HG02970 (cell line): ENCODE data around the gene BCHE.
"Not testable (repeated sequence)": the region's sequence is repeated elsewhere in the genome, so short reads cannot be mapped to it uniquely, and the experiment has no call there.

Experiments
- ATAC-seq: cut with Tn5 transposase; IDR thresholded peaks from one replicate; pipeline ENCODE4 v1.9.1; 2021; ENCODE audit warnings: mild to moderate bottlenecking, moderate library complexity, moderate number of reproducible peaks; ENCODE audit not compliant: unreplicated experiment, low FRiP score

The BCHE gene

DNA sequence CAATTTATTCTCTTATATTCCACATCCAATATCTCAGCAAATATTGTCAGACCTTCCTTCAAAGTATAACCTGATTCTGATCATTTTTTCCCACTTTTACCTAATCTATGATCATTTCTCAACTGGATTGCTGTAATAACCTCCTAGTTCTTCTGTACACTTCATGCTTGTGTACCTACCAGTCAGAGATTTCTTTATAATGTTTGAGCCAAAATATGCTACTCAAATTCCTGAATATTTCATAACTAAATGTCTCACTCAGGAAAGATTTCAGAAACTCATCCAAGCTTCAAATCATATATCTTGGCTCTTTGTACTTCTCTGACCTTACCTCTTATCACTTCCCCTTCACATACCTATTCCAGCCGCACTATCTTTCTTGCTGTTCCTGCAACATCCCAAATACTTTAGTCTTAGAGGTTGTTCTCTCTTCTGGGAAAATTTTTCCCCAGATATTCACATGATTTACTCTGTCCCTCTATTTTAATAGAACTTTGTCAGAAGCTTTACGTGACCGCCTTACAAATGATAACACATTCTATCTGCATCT is 20.0 kb downstream of the BCHE start:
- ATAC-seq: no peak

DNA sequence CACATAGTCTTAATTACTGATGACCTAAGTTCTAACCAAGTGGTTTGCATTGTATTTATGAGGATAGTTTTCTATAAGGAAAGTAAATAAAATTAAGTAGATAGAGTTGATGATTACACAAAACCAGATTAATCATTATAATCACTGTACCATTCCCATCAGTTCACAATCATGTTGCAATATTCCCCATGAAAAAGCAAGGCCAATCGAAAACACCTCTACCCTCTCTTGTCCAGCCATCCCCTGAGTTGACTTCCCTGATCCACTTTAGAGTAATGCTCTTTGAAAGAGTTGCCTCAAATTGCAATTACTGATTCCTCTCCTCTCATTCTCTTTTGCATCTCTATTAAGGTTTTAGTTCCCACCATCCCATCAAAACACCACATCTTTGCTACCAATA is 21.0 kb downstream of the BCHE start:
- ATAC-seq: no peak

DNA sequence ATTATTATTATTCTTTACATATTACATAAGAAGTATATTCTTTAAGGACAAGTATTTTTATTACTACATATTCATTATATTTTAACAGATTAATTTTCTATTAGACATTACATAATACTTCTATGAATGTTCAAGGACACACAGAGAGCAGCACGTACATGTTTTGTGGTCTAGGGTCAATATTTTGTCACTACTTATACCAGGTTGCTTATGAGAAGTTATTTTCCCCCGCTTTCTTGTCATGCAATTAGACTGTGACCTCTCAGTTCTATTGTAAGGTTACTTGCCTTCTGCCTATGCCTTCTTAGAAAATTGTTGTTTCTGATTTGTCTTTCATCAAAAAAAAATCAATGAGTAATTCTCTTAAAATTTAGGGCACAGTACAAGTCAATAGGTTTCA is 21.5 kb downstream of the BCHE start:
- ATAC-seq: no peak

- ATAC-seq: no peak
Measured at GRCh38 chr3:165814380-165814779, 22.8 kb downstream of the BCHE start.

DNA sequence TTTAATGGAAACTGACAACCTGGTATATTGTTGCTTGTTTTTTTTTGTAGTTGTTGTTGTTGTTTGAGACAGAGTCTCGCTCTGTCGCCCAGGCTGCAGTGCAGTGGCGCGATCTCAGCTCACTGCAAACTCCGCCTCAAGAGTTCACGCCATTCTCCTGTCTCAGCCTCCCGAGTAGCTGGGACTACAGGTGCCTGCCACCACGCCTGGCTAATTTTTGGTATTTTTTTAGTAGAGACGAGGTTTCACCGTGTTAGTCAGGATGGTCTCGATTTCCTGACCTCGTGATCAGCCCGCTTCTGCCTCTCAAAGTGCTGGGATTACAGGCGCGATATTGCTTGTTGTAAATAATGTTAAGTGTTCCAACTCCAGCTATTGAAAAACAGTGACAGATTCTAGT is 29.3 kb downstream of the BCHE start:
- ATAC-seq: not testable (repeated sequence)

GRCh38 chr3:165805946-165806561 is 31.2 kb downstream of the BCHE start:
- peak; percentile 64 for ATAC-seq

DNA sequence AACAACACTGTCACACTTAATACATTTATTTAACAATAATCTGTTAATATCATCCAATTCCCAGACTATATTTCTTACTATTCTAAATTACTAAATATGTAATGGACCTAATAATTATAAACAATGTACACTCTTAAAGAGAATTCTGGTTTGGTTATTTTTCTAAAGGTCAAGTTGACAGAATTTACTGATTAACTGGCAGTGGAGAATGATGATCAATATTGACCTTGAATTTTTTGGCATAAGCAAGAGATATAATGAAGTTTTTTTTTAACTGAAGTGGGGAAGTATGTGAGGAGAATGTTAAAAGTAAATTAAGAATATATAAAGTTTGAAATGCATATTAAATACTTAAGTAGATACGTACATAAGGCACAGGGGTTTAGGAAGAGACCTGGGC is 33.8 kb downstream of the BCHE start:
- ATAC-seq: no peak

GRCh38 chr3:165800970-165801369 is 36.3 kb downstream of the BCHE start:
- ATAC-seq: no peak

DNA sequence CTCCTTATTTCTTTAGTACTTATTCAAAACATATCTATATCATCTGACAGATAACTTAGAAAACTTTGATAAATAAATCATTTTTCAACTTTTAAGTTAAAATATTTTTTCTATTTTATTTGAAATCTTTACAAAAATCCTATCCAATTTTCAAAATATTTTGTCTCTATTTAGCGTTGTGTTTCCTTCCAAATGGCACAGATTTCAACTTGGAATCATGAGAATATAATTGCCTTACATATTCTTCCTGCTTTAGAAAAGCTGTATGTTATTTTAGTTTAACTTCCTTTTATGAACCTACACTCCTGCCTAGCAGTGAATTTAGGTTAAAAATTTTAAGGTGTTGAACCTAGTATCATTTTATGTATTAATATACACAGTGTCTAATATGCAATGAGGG is 38.2 kb downstream of the BCHE start:
- no peak for ATAC-seq

GRCh38 chr3:165797551-165797950 is 39.7 kb downstream of the BCHE start:
- ATAC-seq: no peak

GRCh38 chr3:165796701-165797100 is 40.5 kb downstream of the BCHE start:
- ATAC-seq: no peak

- ATAC-seq: no peak
Measured at GRCh38 chr3:165788531-165788930, 48.7 kb downstream of the BCHE start.

DNA sequence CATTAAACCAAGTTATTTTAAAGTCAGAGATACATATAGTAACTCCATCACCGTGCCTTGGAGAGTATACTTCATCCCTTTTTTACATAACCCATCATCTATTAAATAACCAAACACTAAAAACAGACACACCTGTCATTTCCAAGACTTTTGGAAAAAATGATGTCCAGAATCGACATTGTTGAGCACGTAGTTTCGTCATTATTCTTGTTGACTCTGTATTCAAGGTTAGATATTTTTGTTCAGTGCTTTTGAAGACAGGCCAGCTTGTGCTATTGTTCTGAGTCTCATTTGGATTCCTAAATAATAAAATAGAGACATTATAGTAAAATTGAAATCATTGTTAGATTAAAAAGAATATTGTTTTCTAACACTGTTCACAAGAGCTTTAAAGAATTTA is 51.2 kb downstream of the BCHE start:
- ATAC-seq: no peak

DNA sequence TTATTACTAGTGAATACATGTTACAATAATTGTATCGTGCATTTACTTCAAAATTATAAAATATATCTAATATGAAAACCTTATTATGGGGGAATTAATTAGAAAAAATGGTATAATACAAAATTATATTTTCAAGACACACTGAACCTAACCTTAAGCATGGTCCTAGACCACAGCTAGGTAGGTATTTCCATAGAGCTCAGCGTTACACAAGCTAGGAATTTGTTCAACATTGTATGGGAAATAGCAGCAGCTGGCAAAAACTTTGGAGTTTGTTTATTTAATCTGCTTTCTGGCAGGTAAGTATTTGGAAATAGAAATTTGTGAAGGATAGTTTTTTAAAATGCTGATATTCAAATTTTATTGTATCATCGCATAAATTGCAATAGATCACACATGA is 52.9 kb downstream of the BCHE start:
- no peak for ATAC-seq

DNA sequence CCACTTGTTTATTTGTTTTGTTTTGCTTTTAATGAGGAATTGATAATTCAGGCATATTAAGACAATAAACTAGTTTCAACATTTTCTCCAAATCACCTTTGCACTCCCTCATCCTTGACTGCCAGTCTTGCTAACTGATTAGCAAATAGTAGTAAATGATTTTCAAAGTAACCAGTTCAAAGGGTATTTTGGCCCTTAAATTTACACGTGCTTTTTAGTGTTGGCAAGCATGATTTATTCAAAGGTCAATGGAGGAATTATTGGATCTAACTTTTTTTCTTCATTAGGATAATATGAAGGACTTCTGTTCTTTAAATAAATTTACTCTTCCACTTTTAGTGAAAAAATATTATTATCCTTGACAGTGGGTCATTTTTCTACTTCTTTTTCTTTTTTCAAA is 53.8 kb downstream of the BCHE start:
- ATAC-seq: no peak

DNA sequence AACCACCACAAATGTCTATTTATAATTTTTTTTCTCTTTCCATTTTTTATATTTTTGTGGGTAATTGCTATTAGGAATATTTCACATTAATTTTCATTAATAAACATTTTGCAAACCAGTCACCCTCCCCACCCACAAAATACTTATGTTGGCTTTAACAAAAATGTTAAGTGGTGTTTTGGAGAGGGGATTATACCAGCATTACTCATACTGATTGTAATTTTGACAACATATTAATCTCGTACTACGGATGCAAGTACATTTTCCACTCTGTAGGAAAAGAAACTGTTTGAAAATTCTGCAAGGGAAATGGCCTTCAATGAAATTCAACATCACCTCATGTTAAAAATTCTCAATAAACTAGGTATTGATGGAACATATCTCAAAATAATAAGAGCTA is 58.3 kb downstream of the BCHE start:
- no peak for ATAC-seq

- ATAC-seq: no peak
Measured at GRCh38 chr3:165778456-165778855, 58.8 kb downstream of the BCHE start.

DNA sequence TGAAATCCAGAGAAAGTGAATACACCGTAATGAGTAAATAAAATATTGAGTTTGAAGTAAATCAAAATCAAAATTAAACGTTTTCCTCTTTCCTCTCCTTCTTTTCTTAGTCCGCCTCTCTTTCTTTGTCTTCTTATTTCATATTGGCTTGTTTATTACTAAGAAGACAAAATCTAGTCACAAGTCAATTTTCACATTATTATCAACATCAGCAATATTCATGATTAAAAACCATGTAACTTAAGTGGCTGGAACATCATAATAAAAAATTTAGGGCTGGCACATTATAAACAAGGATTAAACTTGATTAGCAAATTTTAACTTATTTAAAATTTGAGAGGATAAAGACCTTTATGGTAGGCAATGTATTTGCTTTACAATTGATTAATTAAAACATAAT is 61.4 kb downstream of the BCHE start:
- no peak for ATAC-seq

GRCh38 chr3:165770781-165771180 is 66.4 kb downstream of the BCHE start:
- no peak for ATAC-seq

GRCh38 chr3:165768680-165769079 is 68.5 kb downstream of the BCHE start:
- ATAC-seq: no peak

- ATAC-seq: no peak
Measured at GRCh38 chr3:165759041-165759440, 78.2 kb downstream of the BCHE start.

DNA sequence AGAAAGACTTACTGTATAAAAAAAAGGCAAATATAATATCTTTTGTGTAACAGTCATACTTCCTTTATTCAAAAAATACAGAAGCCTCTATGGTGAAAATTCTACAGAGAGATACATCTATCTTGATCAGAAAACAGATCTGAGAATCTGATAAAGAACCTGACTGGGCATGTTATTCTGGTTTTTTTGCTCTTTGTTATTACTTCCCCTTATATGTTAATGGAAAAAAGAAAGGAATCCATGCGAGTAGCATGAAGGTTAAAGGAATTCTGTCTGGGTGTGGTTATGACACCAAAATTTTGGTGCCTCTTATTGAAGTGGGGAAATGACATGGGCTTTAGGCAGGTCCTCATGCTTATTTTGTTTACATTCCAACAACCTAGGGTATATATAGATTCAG is 81.7 kb downstream of the BCHE start:
- no peak for ATAC-seq
